Heart left ventricle (tissue), 16 donors: Measurements from ENCODE around the gene TBCK. TPM values are rescaled to one million over a fixed set of nuclear protein-coding genes. Genes with fewer than 3 reads are reported as not detected.

Source experiments
- ATAC-seq, 4 donors: fragments of 200-7000 bp; cut with Tn5 transposase; one replicate each; pipeline ENCODE4 v1.9.1; 2020 to 2022; ENCODE audit warnings: moderate library complexity in 4 of 4, mild to moderate bottlenecking in 3 of 4, moderate number of reproducible peaks in 1 of 4
- DNase-seq, 5 donors: peaks; one replicate each; pipeline ENCODE4 v3.0.0-alpha.2; 2020
- H3K27ac ChIP-seq, 12 donors: fragments of 200-600 bp; sonication (generic) in 4 of 12; one replicate each; pipeline versions ENCODE4 v1.5.0 to v1.8.0; 2016 to 2022; ENCODE audit warnings: mild to moderate bottlenecking in 2 of 12
- H3K27me3 ChIP-seq, 9 donors: fragments of 200-600 bp; sonication (generic) in 2 of 9; one replicate each; pipeline versions ENCODE4 v1.5.1 to v1.8.0; 2016 to 2022; ENCODE audit warnings: mild to moderate bottlenecking in 3 of 9
- H3K36me3 ChIP-seq, 9 donors: fragments of 200-600 bp; sonication (generic) in 2 of 9; one replicate each; pipeline versions ENCODE4 v1.5.0 to v1.8.0; 2018 to 2022; ENCODE audit warnings: mild to moderate bottlenecking in 2 of 9
- H3K4me1 ChIP-seq, 12 donors: fragments of 200-600 bp; sonication (generic) in 4 of 12; one replicate each; pipeline versions ENCODE4 v1.5.0 to v1.8.0; 2016 to 2022; ENCODE audit warnings: mild to moderate bottlenecking in 3 of 12
- H3K4me3 ChIP-seq, 12 donors: fragments of 200-600 bp; sonication (generic) in 4 of 12; one replicate each; pipeline versions ENCODE4 v1.5.0 to v1.8.0; 2017 to 2022; ENCODE audit warnings: mild to moderate bottlenecking in 9 of 12, moderate library complexity in 4 of 12
- H3K9me3 ChIP-seq, 12 donors: fragments of 200-600 bp; sonication (generic) in 4 of 12; one replicate each; pipeline versions ENCODE4 v1.5.0 to v1.8.0; 2016 to 2022; ENCODE audit warnings: mild to moderate bottlenecking in 1 of 12
- CTCF ChIP-seq, 12 donors: fragments of 200-600 bp; sonication (generic) in 4 of 12; IDR thresholded peaks; one replicate each; pipeline versions ENCODE4 v1.5.0 to v1.8.0; 2018 to 2022; ENCODE audit warnings: antibody characterized with exemption in 12 of 12, mild to moderate bottlenecking in 5 of 12
- POLR2A ChIP-seq, 2 donors: fragments of 450-650 bp; IDR thresholded peaks; one replicate each; pipeline ENCODE4 v1.6.1; 2017; ENCODE audit warnings: antibody characterized with exemption in 2 of 2, mild to moderate bottlenecking in 2 of 2, moderate library complexity in 2 of 2
- WGBS, 4 donors: extraction: QIAGEN DNeasy Blood & Tissue Kit in 2 of 4; methylation state at CpG; one replicate each; pipeline versions ENCODE4 v1.1.5 to v1.1.7; 2013 to 2018; 5-methylcytosine and 5-hydroxymethylcytosine counted together
- intact Hi-C, 10 donors: fragments of 100-400 bp; cut with DNase I; formaldehyde crosslinking; loops; one replicate each; pipeline versions ENCODE4 v1.11.1 to v1.14.2; 2022
- polyA plus RNA-seq, 2 donors: library from polyadenylated mRNA; stranded (reverse); fragments of 200-250 nt; gene quantifications; one replicate each; pipeline ENCODE4 v1.2.3, GENCODE V29; 2013
- total RNA-seq, 9 donors: library from RNA; depleted of rRNA in 2 of 9; stranded (reverse); fragments of >200 nt in 2 of 9; fragmentation: NEBNext Ultra II Directional in 3 of 9; extraction: Animal tissue kit (Norgen Biotek cat#: 25700) in 3 of 9; gene quantifications; one replicate each; pipeline versions ENCODE4 v1.1.0 to v1.2.4, GENCODE V29; 2016 to 2023
- donor health status: ischemic (EF 13 %, LVEDD 7.1; RV severe dilation, severe dysfunction).
- donor health status: healthy with polysubstance abuse.
- donor health status: DM: no; HTN: yes; CAD: no.
- donor health status: DM: no; HTN: no; CAD: no.
- donor health status: ischemic (EF 25% LVEDD 6.9; RV normal size, moderate dysfunction).
- donor health status: ischemic (EF 25% LVEDD 5.7; RV mildly dilated, moderate dysfunction).
- donor health status: healthy.
- donor health status: DM: yes; HTN: yes; CAD: no.
- donor health status: ischemic (EF 35%, LVEDD 5.7; RV mildly dilated, moderate dysfunction).
- donor health status: nonischemic (EF 11% LVEDD 7.7; RV severe dilation, severe dysfunction).
- donor health status: DM: yes; HTN: yes; CAD: no.
- donor health status: PGD.
- donor health status: ischemic (EF 29% LVEDD 5.4; RV normal size, mild dysfunction).
- donor health status: nonischemic (EF 23%, LVEDD 6.1; RV moderate dilation, normal function).

Gene TBCK
- total and polyA plus RNA-seq, 11 donors = 5.0 to 27.1 (median 14.6) TPM

- peaks cover 0 to 8% (median 0%) of the 10 kb centered on the region in 12 donors for H3K4me1 ChIP-seq
- intact Hi-C loops = no loop called here
- DNase-seq (no peak), ATAC-seq (no peak)
- no peaks in the 10 kb centered on the region for H3K27me3 ChIP-seq
- TF ChIP-seq POLR2A (IDR thresholded peaks at IDR 0.05) (no peak), CTCF (IDR thresholded peaks at IDR 0.05) (no peak)
- H3K9me3 ChIP-seq = no peaks in the 10 kb centered on the region
- peaks cover 2 to 56% (median 34%) of the 10 kb centered on the region in 9 donors for H3K36me3 ChIP-seq
- no peak overlapping the region for H3K27ac ChIP-seq
- no peak overlapping the region for H3K4me3 ChIP-seq
These were observed 35.0 kb upstream of the TBCK start for GRCh38 chr4:106351016-106351415.

- H3K9me3 ChIP-seq = no peaks in the 10 kb centered on the region
- TF ChIP-seq CTCF (IDR thresholded peaks at IDR 0.05) (no peak), POLR2A (IDR thresholded peaks at IDR 0.05) (no peak)
- ATAC-seq = no peak
- WGBS, 4 donors = 92 to 97% (median 95%) methylated on average over 1 of the region's 1 CpG
- no peak overlapping the region for H3K27ac ChIP-seq
- H3K4me1 ChIP-seq = peaks cover 0 to 14% (median 5%) of the 10 kb centered on the region in 12 donors
- intact Hi-C loops = no loop called here
- H3K27me3 ChIP-seq = no peaks in the 10 kb centered on the region
- no peak overlapping the region for H3K4me3 ChIP-seq
- no peak for DNase-seq
- H3K36me3 ChIP-seq = peaks cover 2 to 75% (median 34%) of the 10 kb centered on the region in 9 donors
These were observed 31.2 kb upstream of the TBCK start for GRCh38 chr4:106347167-106347566.

DNA sequence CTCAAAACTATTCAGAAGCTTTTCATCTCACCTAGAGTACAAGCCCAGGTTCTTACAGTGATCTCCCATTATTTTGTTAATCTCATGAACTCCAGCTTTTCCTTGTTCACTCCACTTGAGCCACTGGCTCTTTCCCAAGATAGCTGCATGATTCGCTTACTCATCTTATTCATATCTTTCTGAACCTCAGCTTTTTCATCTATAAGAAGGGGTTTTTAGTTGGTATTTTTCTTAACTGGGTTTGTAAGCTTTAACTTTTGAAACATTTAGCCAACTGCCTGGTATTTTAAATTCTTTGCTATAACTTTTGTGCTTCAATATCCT, 28.6 kb upstream of the TBCK start:
- no peaks in the 10 kb centered on the region for H3K27me3 ChIP-seq
- TF ChIP-seq CTCF (IDR thresholded peaks at IDR 0.05) (no peak), POLR2A (IDR thresholded peaks at IDR 0.05) (no peak)
- H3K9me3 ChIP-seq = peaks cover 0 to 17% (median 0%) of the 10 kb centered on the region in 12 donors
- H3K4me1 ChIP-seq = peaks cover 0 to 14% (median 5%) of the 10 kb centered on the region in 12 donors
- 60 to 79% (median 71%) methylated on average over 1 of the region's 1 CpG for WGBS, 4 donors
- ATAC-seq (no peak), DNase-seq (no peak)
- H3K4me3 ChIP-seq = no peak overlapping the region
- intact Hi-C loops = no loop called here
- H3K27ac ChIP-seq = no peak overlapping the region
- peaks cover 2 to 63% (median 43%) of the 10 kb centered on the region in 9 donors for H3K36me3 ChIP-seq

DNA sequence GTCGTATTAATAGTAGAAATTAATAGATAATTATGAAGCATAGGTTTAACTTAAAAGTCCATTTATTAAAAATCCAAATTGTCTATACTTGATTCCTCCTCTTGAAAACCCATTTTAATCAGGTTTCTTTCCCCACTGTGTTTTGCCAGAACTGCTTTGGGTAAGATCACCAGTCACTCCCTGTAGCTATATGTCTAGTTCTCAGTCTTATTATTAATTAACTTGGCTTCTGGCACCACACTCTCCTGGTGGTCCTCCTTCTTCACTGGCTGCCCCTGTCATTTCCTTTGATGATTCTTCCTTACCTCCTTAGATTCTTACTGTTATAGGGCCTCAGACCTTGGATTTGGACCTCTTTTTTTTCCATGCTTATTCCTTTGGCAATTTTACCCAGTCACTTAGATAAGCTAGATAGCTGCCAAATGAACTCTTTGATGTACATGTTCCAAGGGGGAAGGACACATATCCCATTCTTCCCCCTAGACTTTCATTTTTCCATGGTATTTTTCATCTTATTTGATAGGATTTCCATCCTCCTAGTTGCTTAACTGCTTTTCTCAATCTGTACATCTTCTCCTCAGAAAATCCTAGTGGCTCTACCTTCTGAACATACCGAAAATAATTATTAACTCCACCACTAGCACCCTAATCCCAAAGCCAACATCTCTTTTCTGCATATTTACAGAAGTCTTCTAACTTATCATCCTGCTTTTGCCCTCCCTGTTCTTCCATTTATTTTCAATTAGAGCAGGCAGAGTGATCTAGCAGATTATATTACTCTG, 28.0 kb upstream of the TBCK start:
- WGBS, 4 donors = 94 to 99% (median 97%) methylated on average over 2 of the region's 2 CpGs
- no peak overlapping the region for H3K27ac ChIP-seq
- TF ChIP-seq POLR2A (IDR thresholded peaks at IDR 0.05) (no peak), CTCF (IDR thresholded peaks at IDR 0.05) (no peak)
- no peak overlapping the region for H3K4me3 ChIP-seq
- peaks cover 0 to 17% (median 0%) of the 10 kb centered on the region in 12 donors for H3K9me3 ChIP-seq
- H3K4me1 ChIP-seq = peaks cover 0 to 14% (median 5%) of the 10 kb centered on the region in 12 donors
- intact Hi-C loops = no loop called here
- peaks cover 2 to 63% (median 43%) of the 10 kb centered on the region in 9 donors for H3K36me3 ChIP-seq
- ATAC-seq = no peak
- no peaks in the 10 kb centered on the region for H3K27me3 ChIP-seq
- no peak for DNase-seq
